CD4-positive, alpha-beta T cell (primary cell): ENCODE results near the gene LNX2. TPM values are rescaled to one million over a fixed set of nuclear protein-coding genes. Genes with fewer than 3 reads are reported as not detected.

Experiments used
- ATAC-seq: fragments of 200-7000 bp; cut with Tn5 transposase; one replicate; pipeline ENCODE4 v1.10.0; 2022; ENCODE audit warnings: mild to moderate bottlenecking; ENCODE audit not compliant: poor library complexity
- CTCF ChIA-PET: fragments of 350-600 bp; sonication (Branson Sonifier 250); formaldehyde crosslinking; loops from one replicate; lab custom pipeline; 2021; ENCODE audit warnings: antibody characterized with exemption, inconsistent platforms; lab: Charles Lee
- POLR2A ChIA-PET: fragments of 350-600 bp; sonication (Branson Sonifier 250); formaldehyde crosslinking; loops from one replicate; lab custom pipeline; 2021; ENCODE audit warnings: antibody characterized with exemption, inconsistent platforms; lab: Charles Lee
- DNase-seq, 14 experiments: peaks; one replicate each; pipeline ENCODE4 v3.0.0-alpha.2; 2013 to 2020; ENCODE audit warnings: mixed read lengths in 2 of 14
- H3K27ac ChIP-seq, 2 donors: one replicate each; pipeline versions ENCODE4 v1.5.1 to v1.7.0; 2013; ENCODE audit warnings: low read length in 2 of 2, low read depth in 1 of 2, mild to moderate bottlenecking in 1 of 2
- H3K27me3 ChIP-seq, 2 experiments: 1 replicate in 1 of 2; 2 replicates in 1 of 2; pipeline versions ENCODE4 v1.6.1 to v1.7.0; 2013; ENCODE audit warnings: low read length in 2 of 2, control low read depth in 1 of 2, mild to moderate bottlenecking in 1 of 2, moderate library complexity in 1 of 2; ENCODE audit not compliant: insufficient read depth in 2 of 2, control insufficient read depth in 1 of 2
- H3K36me3 ChIP-seq: one replicate; pipeline ENCODE4 v1.6.1; 2013; ENCODE audit warnings: low read length, control low read depth; ENCODE audit not compliant: insufficient read depth
- H3K4me1 ChIP-seq: one replicate; pipeline ENCODE4 v1.6.1; 2013; ENCODE audit warnings: low read length, control low read depth; ENCODE audit not compliant: insufficient read depth
- H3K4me3 ChIP-seq: one replicate; pipeline ENCODE4 v1.5.1; 2013; ENCODE audit warnings: mild to moderate bottlenecking, low read length, moderate library complexity
- H3K9me3 ChIP-seq, 2 experiments: 1 replicate in 1 of 2; 2 replicates in 1 of 2; pipeline versions ENCODE4 v1.6.1 to v1.7.0; 2013; ENCODE audit warnings: low read length in 2 of 2, mild to moderate bottlenecking in 2 of 2, control low read depth in 1 of 2, moderate library complexity in 1 of 2; ENCODE audit not compliant: control insufficient read depth in 1 of 2, insufficient read depth in 1 of 2
- H3K27ac Mint-ChIP-seq: one replicate; pipeline ENCODE4 v1.8.0; 2020; ENCODE audit warnings: mixed read lengths
- H3K27me3 Mint-ChIP-seq: one replicate; pipeline ENCODE4 v1.8.0; 2021; ENCODE audit warnings: mixed read lengths
- H3K36me3 Mint-ChIP-seq: one replicate; pipeline ENCODE4 v1.8.0; 2021; ENCODE audit warnings: low read depth, mixed read lengths
- H3K4me1 Mint-ChIP-seq: one replicate; pipeline ENCODE4 v1.8.0; 2021; ENCODE audit warnings: low read depth, mixed read lengths
- H3K4me3 Mint-ChIP-seq: one replicate; pipeline ENCODE4 v1.8.0; 2020; ENCODE audit warnings: mild to moderate bottlenecking, mixed read lengths
- H3K9me3 Mint-ChIP-seq: one replicate; pipeline ENCODE4 v1.8.0; 2020; ENCODE audit warnings: mixed read lengths
- intact Hi-C, 2 experiments: fragments of 100-400 bp; cut with DNase I in 1 of 2; cut with micrococcal nuclease in 1 of 2; formaldehyde crosslinking; loops; one replicate each; pipeline versions ENCODE4 v1.15.1 to v1.9.0; 2023 to 2025; cut with DNase I, micrococcal nuclease
- total RNA-seq, 174 experiments: library from RNA in 2 of 174; stranded (reverse) in 2 of 174; gene quantifications; one replicate each; pipeline ENCODE4 v1.2.3 and lab custom pipeline; 2021 to 2026
- TF ChIP-seq, protein P1 (sequence below): fragments of 200-600 bp; IDR thresholded peaks from one replicate; pipeline ENCODE4 v1.8.0; 2022; ENCODE audit warnings: antibody characterized with exemption, mild to moderate bottlenecking

LNX2 gene
- total RNA-seq, 2 experiments from 2014 or later = 3.5 to 3.9 TPM

DNA sequence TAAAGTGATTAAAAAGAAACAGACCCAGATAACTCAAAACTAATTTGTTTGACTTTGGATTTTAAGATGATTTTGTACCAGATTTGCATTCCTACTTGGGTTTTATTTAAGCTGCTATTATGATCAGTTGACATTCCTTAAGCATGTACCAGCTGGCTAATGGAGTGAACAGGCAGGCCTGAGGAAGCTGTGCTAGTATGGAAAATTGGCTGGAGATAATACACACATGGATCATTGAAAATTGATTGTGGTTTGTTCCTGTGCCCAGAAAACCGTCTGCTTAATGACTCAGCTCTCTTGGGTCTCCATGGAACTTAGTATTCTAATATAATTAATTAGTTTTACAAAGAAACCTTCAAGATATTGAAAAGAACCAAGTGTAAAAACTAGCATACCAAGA, 24.0 kb upstream of the LNX2 start:
- H3K9me3 ChIP-seq = peaks cover 0 to 9% of the 10 kb centered on the region in 2 experiments
- TF ChIP-seq, protein P1, sequence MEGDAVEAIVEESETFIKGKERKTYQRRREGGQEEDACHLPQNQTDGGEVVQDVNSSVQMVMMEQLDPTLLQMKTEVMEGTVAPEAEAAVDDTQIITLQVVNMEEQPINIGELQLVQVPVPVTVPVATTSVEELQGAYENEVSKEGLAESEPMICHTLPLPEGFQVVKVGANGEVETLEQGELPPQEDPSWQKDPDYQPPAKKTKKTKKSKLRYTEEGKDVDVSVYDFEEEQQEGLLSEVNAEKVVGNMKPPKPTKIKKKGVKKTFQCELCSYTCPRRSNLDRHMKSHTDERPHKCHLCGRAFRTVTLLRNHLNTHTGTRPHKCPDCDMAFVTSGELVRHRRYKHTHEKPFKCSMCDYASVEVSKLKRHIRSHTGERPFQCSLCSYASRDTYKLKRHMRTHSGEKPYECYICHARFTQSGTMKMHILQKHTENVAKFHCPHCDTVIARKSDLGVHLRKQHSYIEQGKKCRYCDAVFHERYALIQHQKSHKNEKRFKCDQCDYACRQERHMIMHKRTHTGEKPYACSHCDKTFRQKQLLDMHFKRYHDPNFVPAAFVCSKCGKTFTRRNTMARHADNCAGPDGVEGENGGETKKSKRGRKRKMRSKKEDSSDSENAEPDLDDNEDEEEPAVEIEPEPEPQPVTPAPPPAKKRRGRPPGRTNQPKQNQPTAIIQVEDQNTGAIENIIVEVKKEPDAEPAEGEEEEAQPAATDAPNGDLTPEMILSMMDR = no peak
- ChIA-PET CTCF (no interaction called here), POLR2A (no interaction called here)
- Mint-ChIP-seq H3K4me1 (peaks cover 46% of the 10 kb centered on the region), H3K27me3 (no peaks in the 10 kb centered on the region), H3K27ac (no peak overlapping the region), H3K9me3 (no peaks in the 10 kb centered on the region), H3K36me3 (peaks cover 55% of the 10 kb centered on the region), H3K4me3 (no peak overlapping the region)
- intact Hi-C loops = no loop called here
- DNase-seq (no peak), ATAC-seq (no peak)
- no peak overlapping the region for H3K4me3 ChIP-seq
- no peak overlapping the region for H3K27ac ChIP-seq
- no peaks in the 10 kb centered on the region for H3K4me1 ChIP-seq
- H3K36me3 ChIP-seq = peaks cover 17% of the 10 kb centered on the region
- no peaks in the 10 kb centered on the region for H3K27me3 ChIP-seq

DNA sequence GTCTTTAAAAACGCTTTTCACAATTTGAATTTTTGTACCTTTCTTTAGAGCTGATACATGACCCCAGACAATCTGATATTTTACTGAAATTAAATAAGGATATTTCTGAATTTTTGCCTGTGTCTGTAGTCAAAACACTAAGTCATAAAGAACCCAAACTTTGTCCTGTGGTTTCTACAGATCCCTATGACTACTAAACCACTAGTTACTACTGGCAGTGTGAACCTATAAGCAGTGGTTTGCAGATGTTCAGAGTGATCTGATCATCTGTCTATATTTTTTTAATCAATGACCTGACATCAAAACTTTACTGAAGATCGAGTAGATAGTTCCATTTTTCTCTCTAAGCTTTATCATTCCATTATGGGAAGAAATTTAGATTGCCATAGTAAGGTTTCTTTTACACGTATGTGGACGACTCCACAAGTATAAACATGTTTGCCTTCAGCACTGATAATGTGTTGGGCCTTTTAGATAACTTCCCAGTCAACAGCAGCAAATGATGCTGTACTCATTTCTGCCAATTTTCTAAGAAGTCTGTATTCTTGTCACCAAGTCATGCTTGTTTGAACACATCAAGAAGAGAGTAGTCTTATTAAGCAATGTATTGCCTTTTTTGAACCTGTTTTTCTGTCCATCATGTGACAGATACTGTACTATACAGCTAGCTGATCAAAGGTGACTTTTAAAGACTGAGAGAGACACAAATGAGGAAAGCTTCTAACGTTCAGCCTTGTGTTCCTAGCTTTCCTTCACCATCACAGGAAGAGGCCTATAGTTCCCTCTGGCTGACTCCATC, 23.2 kb upstream of the LNX2 start:
- CTCF ChIA-PET = no interaction called here
- Mint-ChIP-seq H3K9me3 (no peaks in the 10 kb centered on the region), H3K4me3 (no peak overlapping the region), H3K4me1 (peaks cover 52% of the 10 kb centered on the region), H3K27me3 (no peaks in the 10 kb centered on the region), H3K27ac (no peak overlapping the region), H3K36me3 (peaks cover 48% of the 10 kb centered on the region)
- Histone ChIP-seq H3K27ac (no peak overlapping the region), H3K36me3 (peaks cover 10% of the 10 kb centered on the region), H3K27me3 (no peaks in the 10 kb centered on the region), H3K9me3 (peaks cover 0 to 4% of the 10 kb centered on the region in 2 experiments), H3K4me1 (no peaks in the 10 kb centered on the region), H3K4me3 (no peak overlapping the region)
- DNase-seq (no peak), ATAC-seq (no peak)
- POLR2A ChIA-PET = interaction anchor here (0.6 to 1.5 kb wide), 2 partner anchors 23 to 231 kb away, joined by 3 to 5 read pairs; partner anchors contain the start of gene LNX2
- TF ChIP-seq, protein P1 = no peak
- intact Hi-C loops = no loop called here

DNA sequence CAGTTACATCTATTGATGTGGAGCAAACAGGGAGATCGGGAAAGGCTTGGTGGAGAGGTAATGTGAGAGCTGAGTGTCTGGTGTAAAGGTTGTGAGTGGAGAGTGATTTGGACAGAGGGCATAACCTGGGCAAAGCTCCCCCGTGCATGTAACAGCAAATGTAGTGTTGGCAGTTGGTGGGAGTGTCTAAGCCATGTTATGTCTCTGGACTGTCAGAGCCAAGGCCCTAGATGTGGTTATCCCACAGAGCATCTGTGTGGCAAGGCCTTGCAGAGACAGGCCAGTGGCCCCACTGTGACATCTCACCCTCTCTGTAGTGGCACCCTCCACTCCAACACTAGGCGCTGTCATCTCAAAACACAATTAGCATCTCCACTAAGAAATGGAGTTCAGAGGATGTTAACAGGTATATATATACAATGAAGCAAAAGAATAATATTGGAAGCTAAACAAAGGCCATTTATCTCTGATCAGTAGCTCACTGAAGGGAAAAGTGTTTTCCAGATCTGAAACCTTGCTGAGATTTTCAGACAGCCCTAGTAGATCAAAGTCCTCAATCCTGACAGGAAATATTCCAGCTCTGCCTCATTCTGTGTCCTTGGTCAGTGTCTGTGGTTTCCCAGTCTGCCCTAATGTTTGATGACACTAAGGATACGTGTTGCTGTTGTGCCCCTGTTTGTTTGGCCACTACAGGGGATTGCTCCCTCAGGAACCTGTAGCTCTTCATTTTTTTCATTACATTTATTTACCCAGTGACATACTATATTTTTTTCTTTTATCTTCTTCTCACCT, 21.6 kb upstream of the LNX2 start:
- intact Hi-C loops = no loop called here
- TF ChIP-seq, protein P1 = no peak
- POLR2A ChIA-PET = interaction anchor here (1.5 kb wide), 2 partner anchors 20 to 22 kb away, joined by 5 to 8 read pairs; partner anchors contain the start of genes LNX2 and POLR1D
- ATAC-seq (no peak), DNase-seq (no peak)
- Histone ChIP-seq H3K27ac (no peak overlapping the region), H3K36me3 (peaks cover 4% of the 10 kb centered on the region), H3K4me1 (peaks cover 2% of the 10 kb centered on the region), H3K27me3 (no peaks in the 10 kb centered on the region), H3K9me3 (no peaks in the 10 kb centered on the region), H3K4me3 (no peak overlapping the region)
- Mint-ChIP-seq H3K36me3 (peaks cover 39% of the 10 kb centered on the region), H3K27ac (no peak overlapping the region), H3K9me3 (no peaks in the 10 kb centered on the region), H3K4me3 (no peak overlapping the region), H3K27me3 (no peaks in the 10 kb centered on the region), H3K4me1 (peaks cover 64% of the 10 kb centered on the region)
- CTCF ChIA-PET = interaction anchor here (1.3 kb wide), 1 partner anchor 36 kb away, joined by 3 read pairs; no protein-coding TSS in a partner anchor
